Ovary (tissue), 3 donors: ENCODE data around the gene ZNF562.

Source experiments
- CTCF ChIP-seq, 3 donors: fragments of 450-650 bp in 2 of 3; fragments of 200-600 bp in 1 of 3; IDR thresholded peaks; one replicate each; pipeline versions ENCODE4 v1.5.1 to v1.8.0; 2016 to 2022; ENCODE audit warnings: antibody characterized with exemption in 3 of 3, mild to moderate bottlenecking in 1 of 3
- EP300 ChIP-seq: sonication (generic); formaldehyde crosslinking; IDR thresholded peaks from one replicate; pipeline ENCODE4 v1.6.1; 2017; ENCODE audit warnings: antibody characterized with exemption
- donor health status: DM: no; HTN: no; CAD: no.

GRCh38 chr19:9709305-9709704 lies 34.4 kb upstream of the ZNF562 start:
- TF ChIP-seq CTCF (IDR thresholded peaks at IDR 0.05): no peak
- TF ChIP-seq EP300: no peak
